ENCODE results near the gene TTC8.
"Not testable (repeated sequence)": the region's sequence is repeated elsewhere in the genome, so short reads cannot be mapped to it uniquely, and the experiment has no call there.

Gene TTC8

GRCh38 chr14:88824314-88825077 is at the start of gene TTC8:
Gene TTC8 (plus strand): TSS chr14:88824651. CDS start chr14:88824708, 57 bp downstream.
- Mint-ChIP-seq H3K27ac (peak within 1 kb of the TSS; percentile 99 to 100), H3K27me3 (peaks cover 10% of the 10 kb centered on the region)

GRCh38 chr14:88775532-88775931 is 48.9 kb upstream of the TTC8 start:
- H3K4me1 Mint-ChIP-seq = no peaks in the 10 kb centered on the region
- no peak overlapping the region for H3K4me3 Mint-ChIP-seq
- DNase-seq = no peak
- H3K9me3 Mint-ChIP-seq = peaks cover 0 to 5% of the 10 kb centered on the region in 2 donors
- ATAC-seq = no peak
- H3K27ac Mint-ChIP-seq = no peak overlapping the region
- no peaks in the 10 kb centered on the region for H3K27me3 Mint-ChIP-seq

More at GRCh38 chr14:88824314-88825077, at the start of gene TTC8:
- peak; percentile 98 for ATAC-seq
- Mint-ChIP-seq H3K4me3 (peak within 1 kb of the TSS; percentile 77 to 99), H3K4me1 (peaks cover 8% of the 10 kb centered on the region), H3K9me3 (no peaks in the 10 kb centered on the region)
- peak; percentile 87 for DNase-seq

- no peak overlapping the region for H3K27ac Mint-ChIP-seq
- ATAC-seq = no peak
- no peak for DNase-seq
- no peaks in the 10 kb centered on the region for H3K27me3 Mint-ChIP-seq
- no peak overlapping the region for H3K4me3 Mint-ChIP-seq
- H3K4me1 Mint-ChIP-seq = peaks cover 9% of the 10 kb centered on the region
- H3K9me3 Mint-ChIP-seq = peaks cover 28 to 50% of the 10 kb centered on the region in 2 donors
Observed at GRCh38 chr14:88785911-88786310, 38.5 kb upstream of the TTC8 start.

- peaks cover 26 to 47% of the 10 kb centered on the region in 2 donors for H3K9me3 Mint-ChIP-seq
- H3K27me3 Mint-ChIP-seq = no peaks in the 10 kb centered on the region
- no peak overlapping the region for H3K27ac Mint-ChIP-seq
- no peak overlapping the region for H3K4me3 Mint-ChIP-seq
- DNase-seq (no peak), ATAC-seq (no peak)
- H3K4me1 Mint-ChIP-seq = peaks cover 17% of the 10 kb centered on the region
Observed at GRCh38 chr14:88786715-88787114, 37.7 kb upstream of the TTC8 start.

- peak; percentile 65 for ATAC-seq
- Mint-ChIP-seq H3K27ac (peak overlapping the region in 1 of 2 donors; percentile 86), H3K4me1 (peaks cover 22% of the 10 kb centered on the region), H3K4me3 (peak overlapping the region in 1 of 2 donors; percentile 91), H3K9me3 (peaks cover 9 to 19% of the 10 kb centered on the region in 2 donors)
- DNase-seq, H3K27me3 Mint-ChIP-seq: not testable (repeated sequence)
Observed at GRCh38 chr14:88789573-88789972, 34.9 kb upstream of the TTC8 start.

GRCh38 chr14:88790501-88791251 is 33.8 kb upstream of the TTC8 start:
- peak overlapping the region; percentile 91 to 92 for H3K4me3 Mint-ChIP-seq
- H3K27me3 Mint-ChIP-seq = no peaks in the 10 kb centered on the region
- peaks cover 4 to 13% of the 10 kb centered on the region in 2 donors for H3K9me3 Mint-ChIP-seq
- peak overlapping the region in 1 of 2 donors; percentile 86 for H3K27ac Mint-ChIP-seq
- H3K4me1 Mint-ChIP-seq = peaks cover 22% of the 10 kb centered on the region
- DNase-seq (no peak), ATAC-seq (peak; percentile 27)

GRCh38 chr14:88791252-88791621 is 33.2 kb upstream of the TTC8 start:
- Mint-ChIP-seq H3K27ac (peak overlapping the region; percentile 17 to 54), H3K4me1 (peaks cover 22% of the 10 kb centered on the region), H3K27me3 (no peaks in the 10 kb centered on the region), H3K9me3 (peaks cover 4 to 8% of the 10 kb centered on the region in 2 donors), H3K4me3 (peak overlapping the region; percentile 91 to 92)
- DNase-seq = no peak
- ATAC-seq = no peak

GRCh38 chr14:88791629-88792472 is 32.6 kb upstream of the TTC8 start:
- Mint-ChIP-seq H3K27ac (peak overlapping the region; percentile 86 to 96), H3K4me1 (peaks cover 22% of the 10 kb centered on the region), H3K9me3 (peaks cover under 1 to 2% of the 10 kb centered on the region in 2 donors), H3K27me3 (no peaks in the 10 kb centered on the region), H3K4me3 (peak overlapping the region; percentile 91 to 92)
- DNase-seq = peak in 1 of 2 donors; percentile 22
- ATAC-seq = peak; percentile 21

GRCh38 chr14:88792473-88793258 is 31.8 kb upstream of the TTC8 start, which contains the start of gene EML5:
Gene EML5 (minus strand): TSS chr14:88792953. CDS start chr14:88792503, 450 bp downstream.
- Mint-ChIP-seq H3K9me3 (no peaks in the 10 kb centered on the region), H3K4me1 (peaks cover 22% of the 10 kb centered on the region), H3K4me3 (peak within 1 kb of the TSS; percentile 91 to 92), H3K27me3 (peaks cover 5% of the 10 kb centered on the region), H3K27ac (peak within 1 kb of the TSS; percentile 86 to 96)
- ATAC-seq (peak; percentile 80), DNase-seq (peak; percentile 89)

GRCh38 chr14:88793259-88793625 is 31.2 kb upstream of the TTC8 start:
- peak overlapping the region; percentile 26 to 96 for H3K27ac Mint-ChIP-seq
- ATAC-seq = no peak

GRCh38 chr14:88798156-88798555 is 26.3 kb upstream of the TTC8 start:
- no peaks in the 10 kb centered on the region for H3K9me3 Mint-ChIP-seq
- DNase-seq (no peak), ATAC-seq (no peak)
- peaks cover 4% of the 10 kb centered on the region for H3K4me1 Mint-ChIP-seq
- H3K27me3 Mint-ChIP-seq = peaks cover 23% of the 10 kb centered on the region
- H3K4me3 Mint-ChIP-seq = no peak overlapping the region
- no peak overlapping the region for H3K27ac Mint-ChIP-seq

More at GRCh38 chr14:88793259-88793625, 31.2 kb upstream of the TTC8 start:
- Mint-ChIP-seq H3K9me3 (no peaks in the 10 kb centered on the region), H3K4me3 (peak overlapping the region; percentile 82 to 84), H3K27me3 (peaks cover 10% of the 10 kb centered on the region), H3K4me1 (peaks cover 22% of the 10 kb centered on the region)
- DNase-seq = no peak

- ATAC-seq = no peak
- no peaks in the 10 kb centered on the region for H3K4me1 Mint-ChIP-seq
- no peak for DNase-seq
- peaks cover 31% of the 10 kb centered on the region for H3K27me3 Mint-ChIP-seq
- no peak overlapping the region for H3K27ac Mint-ChIP-seq
- no peaks in the 10 kb centered on the region for H3K9me3 Mint-ChIP-seq
- H3K4me3 Mint-ChIP-seq = no peak overlapping the region
Observed at GRCh38 chr14:88799522-88799921, 24.9 kb upstream of the TTC8 start.

- ATAC-seq = no peak
- Mint-ChIP-seq H3K27ac (no peak overlapping the region), H3K27me3 (peaks cover 35% of the 10 kb centered on the region), H3K4me3 (no peak overlapping the region), H3K9me3 (peaks cover 3 to 5% of the 10 kb centered on the region in 2 donors), H3K4me1 (no peaks in the 10 kb centered on the region)
- DNase-seq = no peak
Observed at GRCh38 chr14:88802596-88802995, 21.9 kb upstream of the TTC8 start.

- no peak for DNase-seq
- H3K4me1 Mint-ChIP-seq = no peaks in the 10 kb centered on the region
- H3K27me3 Mint-ChIP-seq = peaks cover 27% of the 10 kb centered on the region
- H3K9me3 Mint-ChIP-seq = peaks cover 8 to 11% of the 10 kb centered on the region in 2 donors
- no peak overlapping the region for H3K27ac Mint-ChIP-seq
- no peak overlapping the region for H3K4me3 Mint-ChIP-seq
- ATAC-seq = no peak
Observed at GRCh38 chr14:88804035-88804434, 20.4 kb upstream of the TTC8 start.

All from stimulated activated naive CD8-positive, alpha-beta T cell treated with anti-CD3 and anti-CD28 coated beads, Interleukin-15, amount 100 ng/mL, for 72 hours (primary cell).